Keratinocyte (primary cell): ENCODE measurements around the gene LZTS2.

Experiments used
- CTCF ChIP-seq, 3 experiments: IDR thresholded peaks in 1 of 3; conservative IDR thresholded peaks in 1 of 3; optimal IDR thresholded peaks in 1 of 3; 2 replicates in 2 of 3; 3 replicates in 1 of 3; pipeline versions ENCODE3 to v1.5.1; 2011; ENCODE audit warnings: low read length in 3 of 3, mild to moderate bottlenecking in 3 of 3, moderate library complexity in 2 of 3, control low read depth in 1 of 3, inconsistent platforms in 1 of 3; ENCODE audit not compliant: insufficient read depth in 2 of 3; ENCODE audit errors: extremely low read depth in 1 of 3
- EZH2 ChIP-seq: IDR thresholded peaks from one replicate; pipeline ENCODE4 v1.6.1; 2012; ENCODE audit warnings: inconsistent platforms, mild to moderate bottlenecking, low read length, moderate library complexity

GRCh38 chr10:101003639-101004206, 4.1 kb downstream of the LZTS2 start:
- TF ChIP-seq CTCF (optimal IDR thresholded peaks at IDR 0.05 in 1 of 3, IDR thresholded peaks at IDR 0.05 in 1 of 3, conservative IDR thresholded peaks at IDR 0.05 in 1 of 3; ENCODE audit: extremely low read depth in 1 of 3, insufficient read depth in 2 of 3, low read length in 3 of 3) (no peak), EZH2 (no peak)
